Kidney epithelial cell (primary cell): Measurements from ENCODE around the gene PRRX2. TPM values are rescaled to one million over a fixed set of nuclear protein-coding genes. Genes with fewer than 3 reads are reported as not detected.
A peak's percentile ranks its signal among the peaks of the same experiment; 100 is the strongest.

Experiments used
- DNase-seq: peaks from one replicate; pipeline ENCODE4 v3.0.0-alpha.2; 2010; ENCODE audit warnings: low read depth
- H3K27me3 ChIP-seq: 2 replicates; pipeline ENCODE4 v1.6.0; 2011; ENCODE audit warnings: low read length; ENCODE audit not compliant: control insufficient read depth, insufficient read depth
- H3K36me3 ChIP-seq: 2 replicates; pipeline ENCODE4 v1.5.1; 2011; ENCODE audit warnings: low read length; ENCODE audit not compliant: control insufficient read depth, insufficient read depth
- H3K4me3 ChIP-seq: 2 replicates; pipeline ENCODE4 v1.5.1; 2011; ENCODE audit warnings: low read depth, mild to moderate bottlenecking, control low read depth, low read length
- total RNA-seq: library from RNA; depleted of rRNA; stranded (reverse); fragments of >200 nt; gene quantifications from 2 replicates; pipeline ENCODE4 v1.2.3, GENCODE V29; 2015
- TF ChIP-seq, protein P1 (sequence below): IDR thresholded peaks from 2 replicates; pipeline ENCODE4 v1.5.1; 2011; ENCODE audit warnings: mild to moderate bottlenecking, moderate library complexity, low read length, control low read depth, inconsistent platforms; ENCODE audit not compliant: insufficient read depth, poor library complexity, severe bottlenecking

The PRRX2 gene
- total RNA-seq, 1 donor from 2014 or later = not detected

DNA sequence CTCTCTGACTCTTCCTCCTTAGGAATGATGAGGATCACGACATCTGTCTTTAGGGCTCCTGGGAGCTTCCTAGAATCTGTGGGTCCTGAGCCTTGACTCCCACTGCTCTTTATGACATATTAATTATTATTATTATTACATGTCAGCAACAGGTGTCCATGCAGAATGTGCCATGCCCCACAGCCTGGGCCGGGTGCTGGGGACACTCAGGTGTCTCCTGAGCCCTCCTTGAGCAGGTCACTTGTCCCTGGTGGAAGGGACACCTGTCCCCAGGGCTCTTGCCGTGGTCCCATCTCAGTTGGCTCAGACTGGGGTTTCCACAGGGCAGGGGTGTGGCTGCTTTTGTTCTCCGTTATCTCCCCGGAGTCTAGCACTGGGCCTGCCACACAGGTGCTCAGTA, 53.2 kb downstream of the PRRX2 start:
- Histone ChIP-seq H3K27me3 (peaks cover 10% of the 10 kb centered on the region), H3K36me3 (no peaks in the 10 kb centered on the region), H3K4me3 (no peak overlapping the region)
- DNase-seq = no peak
- TF ChIP-seq, protein P1, sequence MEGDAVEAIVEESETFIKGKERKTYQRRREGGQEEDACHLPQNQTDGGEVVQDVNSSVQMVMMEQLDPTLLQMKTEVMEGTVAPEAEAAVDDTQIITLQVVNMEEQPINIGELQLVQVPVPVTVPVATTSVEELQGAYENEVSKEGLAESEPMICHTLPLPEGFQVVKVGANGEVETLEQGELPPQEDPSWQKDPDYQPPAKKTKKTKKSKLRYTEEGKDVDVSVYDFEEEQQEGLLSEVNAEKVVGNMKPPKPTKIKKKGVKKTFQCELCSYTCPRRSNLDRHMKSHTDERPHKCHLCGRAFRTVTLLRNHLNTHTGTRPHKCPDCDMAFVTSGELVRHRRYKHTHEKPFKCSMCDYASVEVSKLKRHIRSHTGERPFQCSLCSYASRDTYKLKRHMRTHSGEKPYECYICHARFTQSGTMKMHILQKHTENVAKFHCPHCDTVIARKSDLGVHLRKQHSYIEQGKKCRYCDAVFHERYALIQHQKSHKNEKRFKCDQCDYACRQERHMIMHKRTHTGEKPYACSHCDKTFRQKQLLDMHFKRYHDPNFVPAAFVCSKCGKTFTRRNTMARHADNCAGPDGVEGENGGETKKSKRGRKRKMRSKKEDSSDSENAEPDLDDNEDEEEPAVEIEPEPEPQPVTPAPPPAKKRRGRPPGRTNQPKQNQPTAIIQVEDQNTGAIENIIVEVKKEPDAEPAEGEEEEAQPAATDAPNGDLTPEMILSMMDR = no peak

DNA sequence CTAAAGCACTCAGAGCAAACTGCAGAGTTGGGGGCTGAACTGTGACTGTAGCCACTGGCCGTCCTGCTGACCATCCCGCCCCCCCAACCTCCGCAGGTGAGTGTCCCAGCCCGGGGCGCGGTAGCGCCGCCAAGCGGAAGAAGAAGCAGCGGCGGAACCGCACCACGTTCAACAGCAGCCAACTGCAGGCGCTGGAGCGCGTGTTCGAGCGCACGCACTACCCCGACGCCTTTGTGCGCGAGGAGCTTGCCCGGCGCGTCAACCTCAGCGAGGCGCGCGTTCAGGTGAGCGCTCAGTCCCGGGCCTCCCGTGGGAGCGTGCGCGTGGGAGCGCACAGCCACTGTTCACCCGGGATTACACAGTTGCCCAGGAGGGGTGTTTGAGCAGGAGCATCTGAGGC, 53.7 kb downstream of the PRRX2 start:
- TF ChIP-seq, protein P1 = no peak
- H3K27me3 ChIP-seq = peaks cover 10% of the 10 kb centered on the region
- H3K4me3 ChIP-seq = no peak overlapping the region
- DNase-seq = no peak
- no peaks in the 10 kb centered on the region for H3K36me3 ChIP-seq

DNA sequence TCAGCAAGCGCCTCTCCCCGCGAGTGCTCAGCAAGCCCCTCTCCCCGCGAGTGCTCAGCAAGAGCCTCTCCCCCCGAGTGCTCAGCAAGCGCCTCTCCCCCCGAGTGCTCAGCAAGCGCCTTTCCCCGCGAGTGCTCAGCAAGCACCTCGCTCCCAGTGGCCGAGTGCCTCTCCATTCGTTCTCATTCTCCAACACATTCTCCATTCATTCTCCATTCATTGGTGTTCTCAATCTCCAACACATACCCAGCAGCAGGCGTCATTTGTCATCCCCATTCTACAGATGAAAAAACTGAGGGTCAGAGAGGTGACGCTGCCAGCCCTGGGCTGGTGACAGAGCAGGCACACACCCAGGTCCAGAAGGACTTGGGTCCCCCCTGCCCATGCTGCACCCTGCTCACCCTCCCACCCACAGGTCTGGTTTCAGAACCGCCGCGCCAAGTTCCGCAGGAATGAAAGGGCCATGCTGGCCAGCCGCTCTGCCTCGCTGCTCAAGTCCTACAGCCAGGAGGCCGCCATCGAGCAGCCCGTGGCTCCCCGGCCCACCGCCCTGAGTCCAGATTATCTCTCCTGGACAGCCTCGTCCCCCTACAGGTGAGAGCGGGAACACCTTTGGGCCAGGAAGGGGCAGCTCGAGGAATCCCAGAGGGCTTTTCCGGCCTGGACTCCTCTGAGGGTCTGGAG, 54.9 kb downstream of the PRRX2 start:
- DNase-seq = no peak
- TF ChIP-seq, protein P1 = peak; percentile 58
- H3K27me3 ChIP-seq = peaks cover 10% of the 10 kb centered on the region
- no peaks in the 10 kb centered on the region for H3K36me3 ChIP-seq
- no peak overlapping the region for H3K4me3 ChIP-seq

DNA sequence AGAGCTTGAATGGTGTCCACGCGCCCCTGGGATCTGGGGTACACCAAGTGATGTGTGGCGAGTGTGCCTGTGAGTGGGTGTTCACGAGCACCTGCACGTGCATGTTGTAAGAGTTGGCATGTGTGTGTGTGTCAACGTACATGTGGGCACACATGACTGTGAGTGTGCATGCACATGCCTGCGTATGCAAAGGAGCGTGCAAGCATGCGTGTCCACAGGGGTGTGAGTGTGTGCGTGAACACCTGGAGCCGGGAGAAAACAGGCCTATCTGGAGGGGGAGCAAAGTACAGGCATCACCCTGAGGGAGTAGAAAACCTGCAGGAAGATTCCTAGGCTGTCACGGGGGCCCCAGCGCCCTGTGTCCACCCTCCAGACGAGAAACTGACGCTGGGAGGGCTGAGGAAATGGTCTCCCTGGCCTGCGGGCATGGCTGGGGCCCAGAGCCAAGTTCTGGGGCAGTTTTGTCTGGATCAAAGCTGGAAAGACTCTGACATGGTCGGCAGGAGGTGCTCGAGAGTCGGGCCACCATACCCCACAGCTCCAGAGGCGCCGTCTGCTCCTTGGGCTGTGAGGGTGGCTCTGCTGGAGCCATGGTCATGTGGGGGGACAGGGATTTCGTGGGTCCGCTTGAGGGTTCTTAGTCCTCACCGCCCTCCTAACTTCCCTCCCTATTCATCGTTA, 55.6 kb downstream of the PRRX2 start:
- no peaks in the 10 kb centered on the region for H3K36me3 ChIP-seq
- TF ChIP-seq, protein P1 = peak; percentile 6
- no peak overlapping the region for H3K4me3 ChIP-seq
- peaks cover 10% of the 10 kb centered on the region for H3K27me3 ChIP-seq
- DNase-seq = no peak

DNA sequence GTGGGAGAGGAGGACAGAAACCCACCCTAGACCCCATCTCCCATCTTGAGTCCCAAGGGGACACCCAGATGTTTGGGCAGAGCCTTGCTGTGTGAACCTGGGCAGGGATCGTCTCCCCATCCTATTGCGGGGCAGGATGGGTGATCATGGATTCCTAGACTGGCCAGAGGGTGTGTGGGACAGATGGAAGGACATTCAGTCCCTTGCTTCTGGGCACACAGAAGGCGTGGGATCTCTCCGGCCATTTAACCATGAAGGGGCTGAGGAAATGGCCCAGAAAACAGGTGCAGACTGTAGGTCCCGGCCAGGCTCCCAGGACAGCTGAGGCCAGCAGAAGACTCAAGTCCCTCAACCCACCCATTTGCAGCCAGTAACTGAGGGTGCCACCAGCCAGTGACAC, 57.5 kb downstream of the PRRX2 start:
- TF ChIP-seq, protein P1 = no peak
- no peaks in the 10 kb centered on the region for H3K36me3 ChIP-seq
- DNase-seq = no peak
- no peak overlapping the region for H3K4me3 ChIP-seq
- H3K27me3 ChIP-seq = peaks cover 10% of the 10 kb centered on the region
